GM06990 (cell line): ENCODE measurements around the gene KCNE4.

Experiments
- DNase-seq: peaks from one replicate; pipeline ENCODE4 v3.0.0-alpha.2; 2011; ENCODE audit not compliant: insufficient read length; ENCODE audit errors: extremely low read depth
- H3K27me3 ChIP-seq: replicated peaks from 2 replicates; pipeline ENCODE4 v1.6.0; 2011; ENCODE audit warnings: low read length; ENCODE audit not compliant: control insufficient read depth, insufficient read depth
- H3K36me3 ChIP-seq: 2 replicates; pipeline ENCODE4 v1.5.1; 2011; ENCODE audit warnings: low read length; ENCODE audit not compliant: control insufficient read depth, insufficient read depth
- H3K4me3 ChIP-seq: replicated peaks from 2 replicates; pipeline ENCODE4 v1.5.1; 2011; ENCODE audit warnings: low read depth, mild to moderate bottlenecking, control low read depth, low read length
- TF ChIP-seq, protein P1 (sequence below): IDR thresholded peaks from 2 replicates; pipeline ENCODE4 v1.5.1; 2011; ENCODE audit warnings: low read length, control low read depth, mild to moderate bottlenecking, inconsistent platforms; ENCODE audit not compliant: insufficient read depth, poor library complexity, severe bottlenecking

Gene KCNE4

GRCh38 chr2:223055836-223056235 is 3.8 kb downstream of the KCNE4 start:
- TF ChIP-seq, protein P1, sequence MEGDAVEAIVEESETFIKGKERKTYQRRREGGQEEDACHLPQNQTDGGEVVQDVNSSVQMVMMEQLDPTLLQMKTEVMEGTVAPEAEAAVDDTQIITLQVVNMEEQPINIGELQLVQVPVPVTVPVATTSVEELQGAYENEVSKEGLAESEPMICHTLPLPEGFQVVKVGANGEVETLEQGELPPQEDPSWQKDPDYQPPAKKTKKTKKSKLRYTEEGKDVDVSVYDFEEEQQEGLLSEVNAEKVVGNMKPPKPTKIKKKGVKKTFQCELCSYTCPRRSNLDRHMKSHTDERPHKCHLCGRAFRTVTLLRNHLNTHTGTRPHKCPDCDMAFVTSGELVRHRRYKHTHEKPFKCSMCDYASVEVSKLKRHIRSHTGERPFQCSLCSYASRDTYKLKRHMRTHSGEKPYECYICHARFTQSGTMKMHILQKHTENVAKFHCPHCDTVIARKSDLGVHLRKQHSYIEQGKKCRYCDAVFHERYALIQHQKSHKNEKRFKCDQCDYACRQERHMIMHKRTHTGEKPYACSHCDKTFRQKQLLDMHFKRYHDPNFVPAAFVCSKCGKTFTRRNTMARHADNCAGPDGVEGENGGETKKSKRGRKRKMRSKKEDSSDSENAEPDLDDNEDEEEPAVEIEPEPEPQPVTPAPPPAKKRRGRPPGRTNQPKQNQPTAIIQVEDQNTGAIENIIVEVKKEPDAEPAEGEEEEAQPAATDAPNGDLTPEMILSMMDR: no peak
- no peaks in the 10 kb centered on the region for H3K36me3 ChIP-seq
- no peak overlapping the region for H3K4me3 ChIP-seq

GRCh38 chr2:223056701-223057418 is 4.9 kb downstream of the KCNE4 start:
- DNase-seq: no peak
- H3K27me3 ChIP-seq: no peaks in the 10 kb centered on the region; the same call in 1 of the 2 replicates
- no peaks in the 10 kb centered on the region for H3K36me3 ChIP-seq
- H3K4me3 ChIP-seq: no peak overlapping the region
- TF ChIP-seq, protein P1: no peak

More at GRCh38 chr2:223055836-223056235, 3.8 kb downstream of the KCNE4 start:
- H3K27me3 ChIP-seq: no peaks in the 10 kb centered on the region; the same call in 1 of the 2 replicates
- no peak for DNase-seq

DNA sequence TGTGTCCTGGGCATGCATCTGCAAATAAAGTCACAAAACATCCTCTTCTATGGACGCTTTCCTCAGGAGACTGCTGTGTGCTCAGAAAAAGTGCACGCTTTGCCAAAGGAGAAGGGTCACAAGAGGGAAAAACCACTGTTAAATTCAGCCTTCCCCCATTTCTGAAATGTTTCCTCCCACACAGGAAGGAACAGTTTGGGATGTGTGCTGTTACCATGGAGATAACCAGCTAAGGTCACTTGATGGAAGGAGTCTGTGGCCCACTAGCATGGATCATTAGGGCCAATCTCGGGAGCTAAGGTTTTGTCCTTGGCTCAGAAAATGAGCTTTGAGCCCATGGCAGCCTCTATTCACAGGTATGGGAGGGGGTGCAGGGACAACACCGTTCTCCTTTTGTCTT is 5.6 kb downstream of the KCNE4 start:
- Histone ChIP-seq H3K36me3 (no peaks in the 10 kb centered on the region), H3K4me3 (no peak overlapping the region), H3K27me3 (no peaks in the 10 kb centered on the region; the same call in 1 of the 2 replicates)
- TF ChIP-seq, protein P1: no peak
- no peak for DNase-seq

DNA sequence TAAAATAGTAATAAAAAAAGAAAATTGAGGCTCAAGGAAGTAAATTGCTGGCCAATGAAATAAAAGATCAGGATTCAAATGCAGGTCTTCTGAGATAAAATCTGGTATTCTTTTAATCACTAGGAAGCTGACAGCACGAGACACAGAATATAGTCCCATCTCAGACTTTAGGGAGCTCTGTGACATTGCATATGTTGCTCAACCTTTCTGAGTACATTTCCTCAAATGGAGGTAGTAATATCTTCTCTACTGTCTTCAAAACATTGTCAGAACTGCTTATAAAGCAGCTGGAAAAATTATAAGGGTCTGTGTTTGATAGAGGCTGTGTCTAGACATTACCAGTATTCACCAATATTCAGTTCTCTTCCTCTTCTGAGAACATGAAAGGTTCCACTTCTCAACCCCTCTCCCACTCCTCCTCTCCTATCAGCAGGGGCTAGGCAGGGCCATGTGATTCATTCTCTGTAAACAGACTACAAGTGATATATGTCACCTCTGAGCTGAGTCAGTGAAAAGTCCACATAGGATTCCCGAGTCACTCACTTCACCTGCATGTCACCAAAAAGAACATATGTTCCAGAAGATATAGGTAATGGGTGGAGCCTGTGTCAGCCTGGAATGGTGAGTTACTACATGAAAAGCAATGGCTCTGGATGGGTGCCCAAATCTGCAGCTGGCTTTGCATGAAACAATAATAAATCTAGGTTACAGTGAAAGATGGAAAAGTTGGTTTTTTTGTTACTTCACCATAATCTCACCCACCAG is 7.1 kb downstream of the KCNE4 start:
- no peaks in the 10 kb centered on the region; the same call in 1 of the 2 replicates for H3K27me3 ChIP-seq
- no peak overlapping the region for H3K4me3 ChIP-seq
- no peak for DNase-seq
- TF ChIP-seq, protein P1: no peak
- no peaks in the 10 kb centered on the region for H3K36me3 ChIP-seq

DNA sequence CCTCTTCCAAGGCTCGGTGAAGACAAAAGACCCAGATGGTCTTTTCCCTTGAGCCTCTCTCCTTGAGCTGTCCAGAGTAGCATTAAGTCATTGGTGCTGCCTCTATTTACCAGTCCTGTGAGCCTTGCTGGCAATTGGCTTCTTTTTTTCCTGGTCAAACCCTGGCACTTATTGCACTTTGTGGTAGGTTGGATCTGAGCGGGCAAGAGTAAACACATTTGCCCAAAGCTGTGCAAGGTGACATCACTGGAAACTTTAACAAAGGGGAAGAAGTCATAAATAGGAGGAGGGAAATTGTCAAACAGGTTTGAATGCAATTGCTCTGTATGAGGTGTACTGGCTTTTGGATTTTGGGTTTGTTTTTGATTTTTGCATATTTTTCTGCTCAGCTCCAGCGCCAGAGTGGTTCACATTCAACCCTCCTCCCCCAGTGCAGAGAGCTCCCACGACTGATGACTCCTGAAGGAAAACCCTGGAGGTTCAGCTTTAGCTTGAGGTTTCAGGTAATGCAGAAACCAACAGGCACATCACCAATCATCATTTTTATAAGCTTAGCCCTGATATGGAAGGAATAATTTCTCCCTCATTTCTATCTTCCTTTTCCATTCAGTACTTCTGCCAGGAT is 8.3 kb downstream of the KCNE4 start:
- Histone ChIP-seq H3K36me3 (no peaks in the 10 kb centered on the region), H3K27me3 (no peaks in the 10 kb centered on the region; the same call in 1 of the 2 replicates), H3K4me3 (no peak overlapping the region)
- TF ChIP-seq, protein P1: no peak
- no peak for DNase-seq
